HG03442 (cell line): ENCODE measurements around the gene CACHD1.
"Not testable (repeated sequence)": the region's sequence is repeated elsewhere in the genome, so short reads cannot be mapped to it uniquely, and the experiment has no call there.

Source experiments
- ATAC-seq: cut with Tn5 transposase; IDR thresholded peaks from one replicate; pipeline ENCODE4 v1.9.1; 2021; ENCODE audit warnings: mild to moderate bottlenecking, moderate library complexity; ENCODE audit not compliant: unreplicated experiment

Gene CACHD1

DNA sequence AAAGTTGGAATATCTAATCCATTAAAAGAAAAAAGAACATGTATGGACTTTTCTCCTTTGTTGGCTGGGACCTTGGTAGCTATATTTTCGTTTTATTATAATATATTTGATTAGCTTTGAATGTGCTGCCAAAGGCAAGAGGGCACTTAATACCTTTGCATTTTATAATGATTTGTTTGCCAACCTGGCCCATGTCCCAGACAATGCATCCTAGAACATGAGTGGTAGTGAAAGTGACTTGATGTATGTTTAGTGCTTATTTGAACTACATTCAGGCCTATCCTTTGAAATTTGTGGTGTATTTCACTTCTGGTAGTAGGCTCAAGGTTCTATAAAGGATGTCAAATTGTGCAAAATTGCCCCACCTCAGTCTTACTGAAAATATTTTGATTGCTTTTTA, 25.9 kb downstream of the CACHD1 start:
- no peak for ATAC-seq

DNA sequence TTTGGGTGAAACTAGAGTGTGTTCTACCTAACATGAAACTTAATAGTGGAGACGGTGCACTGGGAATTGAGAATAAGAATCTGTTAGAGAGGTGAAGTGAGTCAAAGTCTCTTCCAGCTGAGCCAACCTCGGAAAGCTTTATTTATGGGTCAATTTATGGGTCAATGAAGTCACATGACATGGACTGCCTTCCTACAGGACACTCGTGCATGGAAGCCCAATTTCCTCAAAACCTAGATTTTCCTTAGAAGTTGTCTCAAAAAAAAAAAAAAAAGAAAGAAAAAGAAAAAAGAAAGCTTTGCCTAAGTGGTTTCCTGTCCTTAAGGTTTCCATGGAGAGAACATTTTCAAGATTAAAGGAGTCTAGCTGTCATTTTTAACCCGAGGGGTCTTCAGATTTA, 26.7 kb downstream of the CACHD1 start:
- no peak for ATAC-seq

GRCh38 chr1:64497088-64497883, 27.4 kb downstream of the CACHD1 start:
- ATAC-seq: no peak

GRCh38 chr1:64498325-64498724, 28.4 kb downstream of the CACHD1 start:
- ATAC-seq: no peak

DNA sequence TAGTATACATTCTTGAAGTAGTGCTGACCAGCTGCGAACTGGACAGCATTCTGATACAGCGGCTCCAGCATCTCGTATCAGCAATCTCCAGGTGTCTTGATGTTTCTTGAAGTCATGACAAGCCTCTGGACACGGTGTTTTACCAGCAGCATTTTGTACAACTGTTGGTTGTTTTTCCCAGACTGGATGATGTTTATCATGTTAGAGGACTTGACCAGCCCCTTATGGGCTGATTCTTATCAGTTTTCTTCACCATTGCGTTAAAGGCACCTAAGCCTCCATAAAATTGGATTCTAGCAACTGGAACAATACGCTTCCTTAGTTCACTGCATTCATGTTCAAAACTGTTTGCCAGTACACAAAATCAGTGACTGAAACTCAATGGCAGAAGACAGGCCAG, 29.1 kb downstream of the CACHD1 start:
- ATAC-seq: no peak

GRCh38 chr1:64499966-64500365, 30.0 kb downstream of the CACHD1 start:
- ATAC-seq: no peak

DNA sequence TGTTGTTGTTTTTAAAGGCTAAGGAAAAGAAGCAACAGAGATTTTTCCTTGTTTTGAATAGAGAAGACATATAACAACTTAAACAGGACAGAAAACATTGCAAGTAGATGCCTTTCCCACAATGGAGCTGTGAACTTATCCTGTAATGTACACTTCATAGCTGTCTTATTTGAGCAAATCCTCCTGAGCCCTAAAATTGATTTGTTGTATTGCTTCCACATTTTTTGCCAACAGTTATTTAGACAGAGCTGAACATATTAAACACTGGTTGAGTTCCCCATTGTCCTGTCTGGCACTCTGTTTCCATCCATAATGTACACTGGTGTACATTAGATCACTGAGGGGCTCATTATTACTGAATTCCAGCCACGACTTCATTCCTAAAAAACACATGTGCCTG, 32.2 kb downstream of the CACHD1 start:
- ATAC-seq: no peak

- no peak for ATAC-seq
These were observed 33.0 kb downstream of the CACHD1 start for GRCh38 chr1:64502931-64503330.

- no peak for ATAC-seq
These were observed 35.5 kb downstream of the CACHD1 start for GRCh38 chr1:64505232-64505943.

GRCh38 chr1:64505944-64506655, 36.2 kb downstream of the CACHD1 start:
- ATAC-seq: no peak

DNA sequence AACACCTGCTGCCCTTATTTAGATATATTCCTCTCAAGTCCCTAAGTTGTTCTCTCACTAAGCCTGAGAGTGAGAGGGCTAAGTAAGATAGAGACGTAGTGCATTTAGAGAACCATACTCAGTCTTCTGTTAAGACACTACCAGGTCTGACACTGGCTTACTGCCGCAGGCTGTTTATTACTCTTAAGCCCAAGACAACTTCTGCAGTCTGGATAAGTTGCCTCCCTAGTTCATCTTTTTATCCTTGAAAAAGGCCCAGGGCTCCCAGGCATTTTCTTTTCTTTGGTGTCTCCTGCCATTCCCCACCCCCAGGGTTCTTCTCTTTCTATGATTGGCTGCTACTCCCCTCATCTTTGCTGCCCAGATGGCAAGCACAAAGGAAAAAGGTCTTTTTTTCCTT, 38.7 kb downstream of the CACHD1 start:
- no peak for ATAC-seq

GRCh38 chr1:64511044-64511443, 41.1 kb downstream of the CACHD1 start:
- no peak for ATAC-seq

- ATAC-seq: not testable (repeated sequence)
These were observed 42.3 kb downstream of the CACHD1 start for GRCh38 chr1:64512206-64512605.

DNA sequence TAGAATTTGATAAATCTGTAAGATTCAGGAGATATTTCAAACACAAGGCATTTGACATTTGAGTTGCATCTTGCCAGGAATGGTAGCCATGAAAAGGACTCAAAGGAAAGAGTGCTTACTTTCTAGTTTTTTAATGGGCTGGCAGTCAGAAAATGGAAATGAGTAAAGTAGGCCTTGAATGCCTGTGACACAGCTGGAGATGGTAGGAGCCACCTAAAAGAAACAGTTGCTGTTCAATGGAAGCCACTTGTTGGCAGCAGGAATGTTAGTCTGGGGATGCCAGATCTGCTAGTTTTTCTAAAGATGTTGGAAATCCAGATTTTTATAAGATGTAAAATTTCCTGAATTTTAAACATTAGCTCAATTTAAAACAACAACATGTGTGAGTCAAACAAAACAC, 43.6 kb downstream of the CACHD1 start:
- ATAC-seq: no peak

DNA sequence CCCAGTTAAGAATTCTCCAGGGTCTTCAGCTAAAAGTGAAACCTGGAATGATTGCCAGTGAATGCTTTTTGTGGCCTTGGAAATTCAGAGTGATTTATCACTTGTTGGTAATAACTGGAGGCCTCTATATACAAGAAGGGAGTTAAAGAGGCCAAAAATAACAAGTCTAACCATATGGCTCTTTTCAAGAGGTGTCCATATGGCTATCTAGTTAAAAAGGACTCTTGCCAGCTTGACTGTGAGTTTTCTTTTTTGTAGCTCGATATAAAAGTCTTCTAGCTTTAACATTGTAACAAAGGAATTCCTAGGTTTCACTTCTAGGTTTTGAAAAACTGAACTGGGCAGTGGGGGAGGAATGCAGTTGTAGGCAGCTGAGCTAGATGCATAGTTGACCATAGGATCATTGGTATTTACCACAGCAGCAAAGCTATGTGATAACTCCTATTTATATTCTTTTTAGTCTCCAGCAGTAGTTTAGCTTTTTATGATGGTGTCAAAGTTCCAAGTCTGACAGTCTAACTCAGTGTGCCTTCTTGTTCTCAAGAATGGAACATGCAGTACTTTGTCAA, 44.4 kb downstream of the CACHD1 start:
- ATAC-seq: no peak

DNA sequence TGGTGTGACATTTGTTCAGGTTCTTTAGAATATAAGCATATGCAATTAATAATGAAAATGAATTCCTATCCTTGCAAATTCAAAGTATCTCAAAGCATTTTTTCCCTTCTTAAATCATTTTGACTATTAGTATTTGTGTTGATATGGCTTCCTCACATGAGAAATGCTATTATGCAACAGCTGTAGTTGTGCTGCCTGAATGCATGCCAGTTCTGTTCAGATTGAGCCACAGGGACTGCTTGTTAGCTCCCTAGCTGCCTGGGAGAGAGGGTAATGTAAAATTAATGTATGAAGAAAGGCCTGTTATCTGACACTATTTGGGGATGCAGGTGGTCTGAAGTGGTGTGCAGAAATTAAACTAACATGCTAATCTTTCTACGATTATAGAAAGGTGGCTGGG, 45.5 kb downstream of the CACHD1 start:
- no peak for ATAC-seq

- ATAC-seq: no peak
These were observed 46.4 kb downstream of the CACHD1 start for GRCh38 chr1:64516301-64516700.

- no peak for ATAC-seq
These were observed 47.1 kb downstream of the CACHD1 start for GRCh38 chr1:64516803-64517568.

GRCh38 chr1:64517640-64518039, 47.7 kb downstream of the CACHD1 start:
- ATAC-seq: no peak

DNA sequence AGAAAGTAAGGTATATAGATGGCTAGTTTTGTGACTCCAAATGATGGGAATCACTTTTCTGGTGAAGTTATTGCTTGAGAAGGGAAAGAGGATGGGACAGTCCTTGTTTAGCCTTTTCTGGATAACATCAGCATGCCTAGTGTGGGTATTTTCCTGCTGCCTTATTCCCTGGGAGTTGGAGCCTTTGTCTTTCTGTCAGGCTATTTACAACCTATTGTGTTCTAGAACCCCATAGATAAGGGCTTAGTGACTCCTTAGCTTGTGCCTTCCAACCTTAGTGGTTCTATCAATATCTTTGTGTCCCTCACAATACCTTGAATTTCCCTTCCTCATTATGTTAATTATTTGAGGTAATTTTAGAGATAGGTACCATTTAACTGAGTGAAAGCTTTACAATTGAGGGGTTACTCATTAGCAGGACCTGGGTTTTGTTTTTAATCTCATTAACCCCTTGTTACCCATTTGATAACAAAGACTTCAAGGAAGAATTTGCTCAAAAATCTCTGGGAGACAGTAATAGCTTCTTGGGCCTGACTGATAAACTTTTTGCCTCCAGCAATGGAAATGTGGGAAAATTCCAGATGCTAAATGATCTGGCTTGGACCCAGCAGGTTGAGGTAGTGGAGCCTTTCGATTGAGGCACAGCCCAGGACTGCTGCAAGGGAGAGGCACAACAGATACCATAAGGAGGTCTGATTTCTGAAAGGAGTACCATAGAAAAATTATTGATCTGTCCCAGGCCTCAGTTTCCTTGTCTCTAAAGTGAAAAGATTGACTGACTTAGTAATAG, 49.0 kb downstream of the CACHD1 start:
- ATAC-seq: no peak
